ENCODE measurements around the gene KCNH5. TPM values are rescaled to one million over a fixed set of nuclear protein-coding genes. Genes with fewer than 3 reads are reported as not detected.
A peak's percentile ranks its signal among the peaks of the same experiment; 100 is the strongest.

Gene KCNH5
- total RNA-seq, 1 donor from 2014 or later, result 0.29 TPM

- H3K9me3 ChIP-seq, result no peaks in the 10 kb centered on the region
- H3K36me3 ChIP-seq, result no peaks in the 10 kb centered on the region
- peak; percentile 50 for ATAC-seq
- peaks cover 27% of the 10 kb centered on the region for H3K27me3 ChIP-seq
- intact Hi-C loops (cut with DNase I), result no loop called here
- no peak overlapping the region for H3K27ac ChIP-seq
- DNase-seq, result no peak
- H3K4me1 ChIP-seq, result no peaks in the 10 kb centered on the region
- TF ChIP-seq CTCF (IDR thresholded peaks at IDR 0.05), result peak; percentile 33
- H3K4me3 ChIP-seq, result no peak overlapping the region
Measured at GRCh38 chr14:63039866-63040265, 5.4 kb downstream of the KCNH5 start.

- ATAC-seq (no peak), DNase-seq (no peak)
- intact Hi-C loops (cut with DNase I), result no loop called here
- TF ChIP-seq CTCF (IDR thresholded peaks at IDR 0.05), result no peak
- Histone ChIP-seq H3K27ac (no peak overlapping the region), H3K4me1 (no peaks in the 10 kb centered on the region), H3K27me3 (no peaks in the 10 kb centered on the region), H3K4me3 (no peak overlapping the region), H3K36me3 (no peaks in the 10 kb centered on the region), H3K9me3 (no peaks in the 10 kb centered on the region)
Measured at GRCh38 chr14:63032641-63033040, 12.6 kb downstream of the KCNH5 start.

GRCh38 chr14:63032076-63032475, 13.2 kb downstream of the KCNH5 start:
- TF ChIP-seq CTCF (IDR thresholded peaks at IDR 0.05), result no peak
- ATAC-seq (no peak), DNase-seq (no peak)
- H3K4me3 ChIP-seq, result no peak overlapping the region
- H3K36me3 ChIP-seq, result no peaks in the 10 kb centered on the region
- intact Hi-C loops (cut with DNase I), result no loop called here
- no peaks in the 10 kb centered on the region for H3K9me3 ChIP-seq
- no peaks in the 10 kb centered on the region for H3K27me3 ChIP-seq
- H3K4me1 ChIP-seq, result no peaks in the 10 kb centered on the region
- no peak overlapping the region for H3K27ac ChIP-seq

GRCh38 chr14:63030113-63030512, 15.1 kb downstream of the KCNH5 start:
- no peak for TF ChIP-seq CTCF (IDR thresholded peaks at IDR 0.05)
- no peak for DNase-seq
- no peaks in the 10 kb centered on the region for H3K4me1 ChIP-seq
- no peaks in the 10 kb centered on the region for H3K9me3 ChIP-seq
- H3K4me3 ChIP-seq, result no peak overlapping the region
- H3K36me3 ChIP-seq, result no peaks in the 10 kb centered on the region
- ATAC-seq, result no peak
- H3K27me3 ChIP-seq, result no peaks in the 10 kb centered on the region
- H3K27ac ChIP-seq, result no peak overlapping the region
- intact Hi-C loops (cut with DNase I), result no loop called here

GRCh38 chr14:63027719-63028118, 17.5 kb downstream of the KCNH5 start:
- H3K9me3 ChIP-seq, result no peaks in the 10 kb centered on the region
- no peak for TF ChIP-seq CTCF (IDR thresholded peaks at IDR 0.05)
- H3K27me3 ChIP-seq, result no peaks in the 10 kb centered on the region
- intact Hi-C loops (cut with DNase I), result no loop called here
- ATAC-seq (no peak), DNase-seq (no peak)
- no peaks in the 10 kb centered on the region for H3K36me3 ChIP-seq
- H3K4me3 ChIP-seq, result no peak overlapping the region
- no peaks in the 10 kb centered on the region for H3K4me1 ChIP-seq
- H3K27ac ChIP-seq, result no peak overlapping the region

- no peak for ATAC-seq
- H3K4me1 ChIP-seq, result no peaks in the 10 kb centered on the region
- H3K36me3 ChIP-seq, result no peaks in the 10 kb centered on the region
- intact Hi-C loops (cut with DNase I), result no loop called here
- no peak overlapping the region for H3K27ac ChIP-seq
- H3K4me3 ChIP-seq, result no peak overlapping the region
- TF ChIP-seq CTCF (IDR thresholded peaks at IDR 0.05), result no peak
- H3K9me3 ChIP-seq, result no peaks in the 10 kb centered on the region
- DNase-seq, result no peak
- H3K27me3 ChIP-seq, result no peaks in the 10 kb centered on the region
Measured at GRCh38 chr14:63026491-63026890, 18.8 kb downstream of the KCNH5 start.

Data from upper lobe of right lung (tissue), 1 donor.